H1 (cell line): ENCODE results near the gene RASAL1. TPM values are rescaled to one million over a fixed set of nuclear protein-coding genes. Genes with fewer than 3 reads are reported as not detected.

Experiments
- CTCF ChIA-PET: fragments of 300-600 bp; sonication (Branson Sonifier 250); formaldehyde crosslinking; loops from one replicate; lab custom pipeline; 2021; ENCODE audit not compliant: partially characterized antibody; lab: Charles Lee
- POLR2A ChIA-PET: fragments of 300-600 bp; sonication (Branson Sonifier 250); formaldehyde crosslinking; loops from one replicate; lab custom pipeline; 2021; ENCODE audit warnings: inconsistent platforms; ENCODE audit not compliant: partially characterized antibody; lab: Charles Lee
- DNase-seq, 2 experiments: peaks; one replicate each; pipeline versions ENCODE4 v3.0.0 to v3.0.0-alpha.2; 2010 to 2022; ENCODE audit warnings: low spot score in 2 of 2, low read depth in 1 of 2, mixed read lengths in 1 of 2
- FAIRE-seq: peaks from 2 replicates; lab custom pipeline; 2011; peaks lifted over from hg19 to GRCh38; lab: Jason Lieb, UNC
- H2AFZ ChIP-seq: 2 replicates; pipeline ENCODE4 v1.8.1; 2012; ENCODE audit warnings: low read length, inconsistent platforms
- H2AK5ac ChIP-seq: 2 replicates; pipeline ENCODE4 v1.6.1; 2013; ENCODE audit warnings: low read depth, low read length
- H2BK120ac ChIP-seq: replicated peaks from 2 replicates; pipeline ENCODE3; 2013; ENCODE audit warnings: low read depth, low read length, inconsistent platforms
- H2BK12ac ChIP-seq: 2 replicates; pipeline ENCODE4 v1.6.1; 2013; ENCODE audit warnings: low read depth, low read length
- H2BK15ac ChIP-seq: 2 replicates; pipeline ENCODE4 v1.6.1; 2013; ENCODE audit warnings: low read length
- H2BK20ac ChIP-seq: 2 replicates; pipeline ENCODE4 v1.6.1; 2013; ENCODE audit warnings: low read length
- H2BK5ac ChIP-seq: 2 replicates; pipeline ENCODE4 v1.6.1; 2013; ENCODE audit warnings: low read depth, low read length
- H3K14ac ChIP-seq: 2 replicates; pipeline ENCODE4 v1.6.1; 2013; ENCODE audit warnings: inconsistent platforms; ENCODE audit not compliant: insufficient read length
- H3K18ac ChIP-seq: 2 replicates; pipeline ENCODE4 v1.6.1; 2013; ENCODE audit warnings: low read length; ENCODE audit errors: extremely low read depth
- H3K23ac ChIP-seq: 2 replicates; pipeline ENCODE4 v1.6.1; 2013; ENCODE audit warnings: inconsistent platforms; ENCODE audit not compliant: insufficient read length
- H3K23me2 ChIP-seq: 2 replicates; pipeline ENCODE4 v1.6.1; 2013; ENCODE audit warnings: low read depth, low read length
- H3K27ac ChIP-seq: 2 replicates; pipeline ENCODE4 v1.6.1; 2011; ENCODE audit warnings: low read depth, low read length, inconsistent platforms
- H3K27me3 ChIP-seq, 4 experiments: replicated peaks in 1 of 4; 1 replicate in 1 of 4; 2 replicates in 3 of 4; pipeline versions ENCODE4 v1.6.1 to v1.8.1; 2011 to 2013; ENCODE audit warnings: low read length in 3 of 4, mild to moderate bottlenecking in 3 of 4, inconsistent platforms in 2 of 4, mixed read lengths in 2 of 4, moderate library complexity in 1 of 4; ENCODE audit not compliant: control insufficient read depth in 3 of 4, insufficient read depth in 3 of 4; ENCODE audit errors: extremely low read depth in 1 of 4
- H3K36me3 ChIP-seq, 4 experiments: 2 replicates each; pipeline versions ENCODE4 v1.6.1 to v1.8.1; 2011 to 2013; ENCODE audit warnings: mild to moderate bottlenecking in 4 of 4, low read length in 3 of 4, moderate library complexity in 2 of 4, control low read depth in 1 of 4, inconsistent platforms in 1 of 4; ENCODE audit not compliant: insufficient read depth in 4 of 4, control insufficient read depth in 2 of 4
- H3K4ac ChIP-seq: replicated peaks from 2 replicates; pipeline ENCODE3; 2013; ENCODE audit warnings: low read length, low read depth, mixed read lengths, inconsistent platforms; ENCODE audit not compliant: insufficient read length
- H3K4me1 ChIP-seq, 4 experiments: replicated peaks in 1 of 4; 1 replicate in 1 of 4; 2 replicates in 3 of 4; pipeline versions ENCODE4 v1.6.1 to v1.8.1; 2011 to 2013; ENCODE audit warnings: low read length in 3 of 4, inconsistent platforms in 2 of 4, mixed read lengths in 1 of 4; ENCODE audit not compliant: insufficient read depth in 4 of 4, control insufficient read depth in 3 of 4
- H3K4me2 ChIP-seq, 2 experiments: 2 replicates each; pipeline versions ENCODE4 v1.6.1 to v1.8.1; 2011 to 2013; ENCODE audit warnings: low read depth in 2 of 2, low read length in 2 of 2, control low read depth in 1 of 2, inconsistent platforms in 1 of 2, mild to moderate bottlenecking in 1 of 2; ENCODE audit not compliant: insufficient read depth in 1 of 2
- H3K4me3 ChIP-seq, 4 experiments: fragments of 200-600, 300-600 bp in 1 of 4; sonication (generic), shearing (Covaris generic), sonication (Bioruptor Twin) in 1 of 4; 2 replicates each; pipeline versions ENCODE4 v1.5.1 to v1.8.1; 2011 to 2016; ENCODE audit warnings: low read length in 4 of 4, low read depth in 3 of 4, control low read depth in 2 of 4, inconsistent platforms in 2 of 4, mild to moderate bottlenecking in 2 of 4, mixed read lengths in 1 of 4, moderate library complexity in 1 of 4; ENCODE audit not compliant: insufficient read depth in 2 of 4; ENCODE audit errors: extremely low read depth in 1 of 4
- H3K56ac ChIP-seq: replicated peaks from 2 replicates; pipeline ENCODE3; 2013; ENCODE audit warnings: low read depth, mild to moderate bottlenecking, mixed read lengths, low read length, inconsistent platforms; ENCODE audit not compliant: insufficient read length
- H3K79me1 ChIP-seq: 2 replicates; pipeline ENCODE4 v1.6.1; 2013; ENCODE audit warnings: low read depth, low read length, control low read depth
- H3K79me2 ChIP-seq, 2 experiments: 2 replicates each; pipeline versions ENCODE4 v1.6.1 to v1.8.1; 2012 to 2013; ENCODE audit warnings: low read length in 2 of 2, mild to moderate bottlenecking in 2 of 2, inconsistent platforms in 1 of 2; ENCODE audit not compliant: insufficient read depth in 2 of 2, control insufficient read depth in 1 of 2
- H3K9ac ChIP-seq, 4 experiments: replicated peaks in 1 of 4; 1 replicate in 1 of 4; 2 replicates in 3 of 4; pipeline versions ENCODE4 v1.6.1 to v1.8.1; 2011 to 2013; ENCODE audit warnings: low read depth in 3 of 4, low read length in 3 of 4, control low read depth in 2 of 4, mild to moderate bottlenecking in 2 of 4, moderate library complexity in 2 of 4, inconsistent platforms in 1 of 4; ENCODE audit errors: extremely low read depth in 1 of 4
- H3K9me3 ChIP-seq, 2 experiments: 2 replicates each; pipeline versions ENCODE4 v1.6.1 to v1.8.1; 2012 to 2013; ENCODE audit warnings: mild to moderate bottlenecking in 2 of 2, moderate library complexity in 2 of 2, control low read depth in 1 of 2, inconsistent platforms in 1 of 2, low read depth in 1 of 2, low read length in 1 of 2, mixed read lengths in 1 of 2; ENCODE audit not compliant: insufficient read depth in 2 of 2
- H4K20me1 ChIP-seq, 2 experiments: replicated peaks in 1 of 2; 2 replicates each; pipeline versions ENCODE3 to v1.8.1; 2011 to 2013; ENCODE audit warnings: inconsistent platforms in 2 of 2, low read length in 2 of 2, mild to moderate bottlenecking in 1 of 2; ENCODE audit not compliant: insufficient read depth in 2 of 2, control insufficient read depth in 1 of 2
- H4K5ac ChIP-seq: 2 replicates; pipeline ENCODE4 v1.6.1; 2013; ENCODE audit warnings: low read length, low read depth, mixed read lengths, inconsistent platforms; ENCODE audit not compliant: insufficient read length
- H4K8ac ChIP-seq: 2 replicates; pipeline ENCODE4 v1.8.0; 2013; ENCODE audit warnings: mild to moderate bottlenecking, moderate library complexity, low read length, inconsistent platforms; ENCODE audit not compliant: insufficient read depth; ENCODE audit errors: extremely low read depth
- H4K91ac ChIP-seq: replicated peaks from 2 replicates; pipeline ENCODE3; 2013; ENCODE audit warnings: low read length, mixed read lengths, inconsistent platforms; ENCODE audit not compliant: insufficient read length
- ASH2L ChIP-seq: fragments of 200-600, 300-600 bp; sonication (generic); IDR thresholded peaks from one replicate; pipeline ENCODE4 v1.7.1; 2017; ENCODE audit warnings: low read length
- BCL11A ChIP-seq, 2 experiments: IDR thresholded peaks; one replicate each; pipeline ENCODE4 v1.6.1; 2011; ENCODE audit warnings: low read depth in 2 of 2, low read length in 2 of 2, mild to moderate bottlenecking in 2 of 2
- BRCA1 ChIP-seq: IDR thresholded peaks from 2 replicates; pipeline ENCODE4 v1.6.1; 2012; ENCODE audit warnings: low read depth, low read length, improper control_type of control experiment
- CTBP2 ChIP-seq: IDR thresholded peaks from 2 replicates; pipeline ENCODE4 v1.7.0; 2011; ENCODE audit warnings: borderline replicate concordance, mild to moderate bottlenecking, moderate library complexity, mixed read lengths, low read length; ENCODE audit not compliant: insufficient read depth, insufficient read length
- JUN ChIP-seq: IDR thresholded peaks from 2 replicates; pipeline ENCODE4 v1.6.1; 2011; ENCODE audit warnings: low read depth, mild to moderate bottlenecking, improper control_type of control experiment, low read length
- JUND ChIP-seq: IDR thresholded peaks from 2 replicates; pipeline ENCODE4 v1.6.1; 2011; ENCODE audit warnings: mild to moderate bottlenecking, improper control_type of control experiment, low read length
- POLR2A ChIP-seq, 2 experiments: IDR thresholded peaks; 1 replicate in 1 of 2; 2 replicates in 1 of 2; pipeline ENCODE4 v1.6.1; 2011; ENCODE audit warnings: low read depth in 2 of 2, low read length in 2 of 2, mild to moderate bottlenecking in 2 of 2; ENCODE audit errors: control extremely low read depth in 1 of 2
- POLR2AphosphoS5 ChIP-seq: IDR thresholded peaks from 2 replicates; pipeline ENCODE4 v1.6.1; 2011; ENCODE audit warnings: low read depth, low read length
- SP1 ChIP-seq: IDR thresholded peaks from 2 replicates; pipeline ENCODE4 v1.6.1; 2011; ENCODE audit warnings: low read depth, low read length
- SRF ChIP-seq: IDR thresholded peaks from 2 replicates; pipeline ENCODE4 v1.6.1; 2011; ENCODE audit warnings: mild to moderate bottlenecking, low read depth, low read length, moderate library complexity
- WGBS, 2 experiments: shearing (Covaris generic) in 1 of 2; methylation state at CpG; one replicate each; pipeline versions ENCODE4 v1.1.6 to v1.1.7; 2013 to 2015; ENCODE audit warnings: low lambda C conversion rate in 2 of 2, mixed read lengths in 2 of 2, inconsistent platforms in 1 of 2, low coverage in 1 of 2, missing lambda C conversion rate in 1 of 2; ENCODE audit not compliant: insufficient replicate concordance in 2 of 2, insufficient coverage in 1 of 2, insufficient read length in 1 of 2; ENCODE audit errors: extremely low coverage in 1 of 2, missing lambda C conversion rate in 1 of 2; 5-methylcytosine and 5-hydroxymethylcytosine counted together
- polyA plus RNA-seq, 7 experiments: library from polyadenylated mRNA; depleted of rRNA in 3 of 7; stranded (reverse) in 5 of 7; unstranded in 2 of 7; fragments of >200 nt in 5 of 7; fragments of 200-250 nt in 2 of 7; gene quantifications; 1 replicate in 5 of 7; 2 replicates in 1 of 7; 4 replicates in 1 of 7; pipeline versions ENCODE4 v1.2.1 to v1.2.3, GENCODE V29; 2011 to 2013; ENCODE audit warnings: missing spikeins in 2 of 7, mixed read lengths in 2 of 7
- total RNA-seq: library from RNA; stranded (reverse); fragmentation: NEBNext Ultra II Directional; extraction: Animal tissue kit (Norgen Biotek cat#: 25700); gene quantifications from 2 replicates; pipeline ENCODE4 v1.2.1, GENCODE V29; 2021

The RASAL1 gene
- total and polyA plus RNA-seq, 2 of the 8 experiments (the other 6 are each of a cell fraction or from before 2014, with no cell fraction given), result 3.7 to 5.0 TPM

DNA sequence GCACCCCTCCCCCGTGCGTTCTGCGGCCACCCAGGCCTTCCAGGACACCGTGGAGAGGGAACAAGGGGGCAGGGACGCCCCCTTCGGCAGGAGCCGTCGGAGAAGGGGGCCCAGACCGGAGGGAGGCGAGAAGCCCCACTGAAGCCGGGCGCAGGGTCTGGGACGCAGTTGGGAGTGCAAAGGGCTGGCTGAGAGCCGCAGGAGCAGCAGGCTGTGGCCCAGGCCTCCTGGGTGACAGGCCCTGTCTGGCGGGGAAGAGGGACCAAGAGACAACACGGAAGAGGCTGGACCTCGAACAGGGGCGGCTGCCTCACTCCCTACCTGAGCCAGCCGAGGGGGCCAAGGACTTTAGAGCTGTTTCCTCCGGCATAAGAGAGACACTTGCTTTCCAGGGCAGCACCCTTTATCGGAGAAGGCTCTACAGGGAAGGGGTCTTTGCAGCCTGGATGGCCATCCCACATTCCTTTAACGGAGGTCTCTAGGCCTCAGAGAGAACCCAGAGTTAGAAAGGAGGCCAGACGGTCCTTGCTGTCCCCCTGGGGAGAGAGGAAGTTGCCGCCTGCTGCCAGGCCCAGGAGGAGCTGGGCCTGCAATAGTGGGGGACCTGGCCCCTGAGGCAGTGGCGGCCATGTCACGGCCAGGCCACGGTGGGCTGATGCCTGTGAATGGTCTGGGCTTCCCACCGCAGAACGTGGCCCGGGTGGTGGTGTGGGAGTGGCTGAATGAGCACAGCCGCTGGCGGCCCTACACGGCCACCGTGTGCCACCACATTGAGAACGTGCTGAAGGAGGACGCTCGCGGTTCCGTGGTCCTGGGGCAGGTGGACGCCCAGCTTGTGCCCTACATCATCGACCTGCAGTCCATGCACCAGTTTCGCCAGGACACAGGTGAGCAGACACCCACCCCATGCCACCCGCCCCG lies 77.7 kb downstream of the RASAL1 start:
- Histone ChIP-seq H4K91ac (no peak overlapping the region), H2BK5ac (no peak overlapping the region), H3K36me3 (no peaks in the 10 kb centered on the region), H4K20me1 (peaks cover 0 to 2% of the 10 kb centered on the region in 2 experiments), H3K18ac (no peak overlapping the region; the same call in 1 of the 2 replicates), H2BK12ac (no peak overlapping the region; the same call in 1 of the 2 replicates)
- TF ChIP-seq POLR2A (IDR thresholded peaks at IDR 0.05; ENCODE audit: control extremely low read depth in 1 of 2, low read depth in 2 of 2, low read length in 2 of 2), result no peak
- TF ChIP-seq SRF, result no peak
- no peak for TF ChIP-seq ASH2L
- TF ChIP-seq BCL11A (IDR thresholded peaks at IDR 0.05; ENCODE audit: low read depth in 2 of 2, low read length in 2 of 2), result no peak
- TF ChIP-seq JUN, result no peak
- no peak for TF ChIP-seq POLR2AphosphoS5
- no peak for TF ChIP-seq JUND
- TF ChIP-seq SP1, result no peak
- no peak for TF ChIP-seq BRCA1
- TF ChIP-seq CTBP2, result no peak
- TF ChIP-seq, all 59 proteins: peak for 0
- DNase-seq (peak in 1 of 2 experiments; percentile 60), FAIRE-seq (no peak)
- Histone ChIP-seq H3K56ac (no peak overlapping the region), H3K27me3 (peaks cover 0 to 22% (median 19%) of the 10 kb centered on the region in 4 experiments; a peak in 6 of 7 replicates), H2AK5ac (no peak overlapping the region), H3K4me2 (peak overlapping the region; percentile 50 to 76), H3K9ac (no peak overlapping the region), H2BK120ac (no peak overlapping the region), H3K79me1 (no peaks in the 10 kb centered on the region), H3K79me2 (no peaks in the 10 kb centered on the region), H2BK20ac (no peak overlapping the region), H2AFZ (no peak overlapping the region), H3K4ac (no peak overlapping the region), H3K4me1 (peaks cover 0 to 9% (median 6%) of the 10 kb centered on the region in 4 experiments; a peak in 5 of 7 replicates), H3K23ac (no peak overlapping the region), H3K27ac (no peak overlapping the region), H2BK15ac (peak overlapping the region; percentile 29; the same call in 1 of the 2 replicates), H3K23me2 (peaks cover 14% of the 10 kb centered on the region; the same call in 1 of the 2 replicates), H3K4me3 (peak overlapping the region in 2 of 4 experiments; percentile 46 to 77; a peak in 3 of 8 replicates), H3K9me3 (no peaks in the 10 kb centered on the region), H4K8ac (no peak overlapping the region), H3K14ac (no peak overlapping the region), H4K5ac (no peak overlapping the region)
- ChIA-PET CTCF (interaction anchor here (0.8 to 2.4 kb wide), 9 partner anchors 9 to 117 kb away, joined by 3 to 14 read pairs (median 3); no protein-coding TSS in a partner anchor), POLR2A (interaction anchor here (1.1 to 1.6 kb wide), 2 partner anchors 9 to 95 kb away, joined by 3 read pairs; no protein-coding TSS in a partner anchor)
- 47% methylated on average over 29 of the region's 44 CpGs; no CpG with 5 or more reads in 1 of the 2 experiments for WGBS, 2 experiments
